Fibroblast of lung (primary cell): ENCODE results near the gene LSM2. TPM values are rescaled to one million over a fixed set of nuclear protein-coding genes. Genes with fewer than 3 reads are reported as not detected.
A peak's percentile ranks its signal among the peaks of the same experiment; 100 is the strongest.

Experiments used
- DNase-seq, 2 donors: peaks; one replicate each; pipeline versions ENCODE4 v3.0.0 to v3.0.0-alpha.2; 2010; ENCODE audit warnings: low read depth in 2 of 2
- H2AFZ ChIP-seq: 2 replicates; pipeline ENCODE4 v1.5.1; 2012; ENCODE audit warnings: low read length, control low read depth, inconsistent platforms
- H3K27ac ChIP-seq: 2 replicates; pipeline ENCODE4 v1.5.1; 2011; ENCODE audit warnings: low read length, control low read depth; ENCODE audit not compliant: insufficient read depth
- H3K27me3 ChIP-seq: 2 replicates; pipeline ENCODE4 v1.5.1; 2011; ENCODE audit warnings: mild to moderate bottlenecking, low read length; ENCODE audit not compliant: control insufficient read depth, insufficient read depth
- H3K36me3 ChIP-seq: 2 replicates; pipeline ENCODE4 v1.5.1; 2011; ENCODE audit warnings: low read length; ENCODE audit not compliant: control insufficient read depth, insufficient read depth
- H3K4me1 ChIP-seq: 2 replicates; pipeline ENCODE4 v1.5.1; 2011; ENCODE audit warnings: low read length; ENCODE audit not compliant: control insufficient read depth, insufficient read depth; ENCODE audit errors: extremely low read depth
- H3K4me2 ChIP-seq: 2 replicates; pipeline ENCODE4 v1.5.1; 2011; ENCODE audit warnings: low read length, control low read depth; ENCODE audit not compliant: insufficient read depth; ENCODE audit errors: extremely low read depth
- H3K4me3 ChIP-seq, 4 experiments: fragments of 200-600 bp in 1 of 4; sonication (generic) in 1 of 4; replicated peaks in 1 of 4; 2 replicates each; pipeline ENCODE4 v1.5.1; 2011 to 2016; ENCODE audit warnings: low read length in 4 of 4, low read depth in 3 of 4, mild to moderate bottlenecking in 3 of 4, control low read depth in 2 of 4, inconsistent platforms in 1 of 4, mixed read lengths in 1 of 4; ENCODE audit not compliant: insufficient read depth in 1 of 4; ENCODE audit errors: control extremely low read depth in 1 of 4
- H3K79me2 ChIP-seq: 2 replicates; pipeline ENCODE4 v1.5.1; 2012; ENCODE audit warnings: mild to moderate bottlenecking, low read length, inconsistent platforms; ENCODE audit not compliant: control insufficient read depth, insufficient read depth
- H3K9ac ChIP-seq: 2 replicates; pipeline ENCODE4 v1.5.1; 2011; ENCODE audit warnings: mild to moderate bottlenecking, low read length, control low read depth; ENCODE audit not compliant: insufficient read depth
- H3K9me3 ChIP-seq: 2 replicates; pipeline ENCODE4 v1.5.1; 2012; ENCODE audit warnings: low read depth, low read length; ENCODE audit not compliant: control insufficient read depth, insufficient read depth
- H4K20me1 ChIP-seq: 2 replicates; pipeline ENCODE4 v1.5.1; 2011; ENCODE audit warnings: low read length; ENCODE audit not compliant: control insufficient read depth, insufficient read depth; ENCODE audit errors: extremely low read depth
- CTCF ChIP-seq, 2 donors: IDR thresholded peaks in 1 of 2; conservative IDR thresholded peaks in 1 of 2; 1 replicate in 1 of 2; 2 replicates in 1 of 2; pipeline ENCODE4 v1.5.1; 2011 to 2012; ENCODE audit warnings: low read length in 2 of 2, control low read depth in 1 of 2, inconsistent platforms in 1 of 2, low read depth in 1 of 2, mild to moderate bottlenecking in 1 of 2
- EZH2 ChIP-seq: IDR thresholded peaks from 2 replicates; pipeline ENCODE4 v1.5.1; 2012; ENCODE audit warnings: low read length, control low read depth, mild to moderate bottlenecking; ENCODE audit errors: missing control alignments
- polyA plus RNA-seq, 2 donors: library from polyadenylated mRNA; depleted of rRNA in 1 of 2; stranded (reverse) in 1 of 2; unstranded in 1 of 2; fragments of >200 nt; gene quantifications; 2 replicates each; pipeline ENCODE4 v1.2.1, GENCODE V29; 2011 to 2012; ENCODE audit warnings: missing spikeins in 1 of 2
- total RNA-seq: library from RNA; depleted of rRNA; stranded (reverse); fragments of >200 nt; gene quantifications from 2 replicates; pipeline ENCODE4 v1.2.1, GENCODE V29; 2014

LSM2 gene
- total and polyA plus RNA-seq, 2 donors (not counting 1 experiment from before 2014, with no cell fraction given) = 24.3 to 34.7 TPM

GRCh38 chr6:31799781-31800180 is 7.0 kb downstream of the LSM2 start:
- Histone ChIP-seq H2AFZ (no peak overlapping the region), H3K4me1 (no peaks in the 10 kb centered on the region), H3K4me3 (no peak overlapping the region), H3K9me3 (no peaks in the 10 kb centered on the region), H3K79me2 (peaks cover 6% of the 10 kb centered on the region), H4K20me1 (no peaks in the 10 kb centered on the region), H3K4me2 (no peak overlapping the region), H3K27ac (no peak overlapping the region), H3K27me3 (no peaks in the 10 kb centered on the region), H3K9ac (no peak overlapping the region), H3K36me3 (no peaks in the 10 kb centered on the region)
- no peak for TF ChIP-seq CTCF (conservative IDR thresholded peaks at IDR 0.05 in 1 of 2, IDR thresholded peaks at IDR 0.05 in 1 of 2; ENCODE audit: low read depth in 1 of 2, low read length in 2 of 2)
- no peak for TF ChIP-seq EZH2
- peak in 1 of 2 donors; percentile 45 for DNase-seq

- Histone ChIP-seq H3K4me3 (no peak overlapping the region), H3K36me3 (no peaks in the 10 kb centered on the region), H4K20me1 (no peaks in the 10 kb centered on the region), H3K9me3 (no peaks in the 10 kb centered on the region), H3K79me2 (peaks cover 20% of the 10 kb centered on the region), H2AFZ (no peak overlapping the region), H3K9ac (no peak overlapping the region), H3K27ac (no peak overlapping the region), H3K27me3 (no peaks in the 10 kb centered on the region), H3K4me2 (no peak overlapping the region), H3K4me1 (no peaks in the 10 kb centered on the region)
- DNase-seq = no peak
- TF ChIP-seq CTCF (conservative IDR thresholded peaks at IDR 0.05 in 1 of 2, IDR thresholded peaks at IDR 0.05 in 1 of 2; ENCODE audit: low read depth in 1 of 2, low read length in 2 of 2) (no peak), EZH2 (no peak)
These were observed 9.2 kb downstream of the LSM2 start for GRCh38 chr6:31797588-31797987.

- Histone ChIP-seq H3K79me2 (peaks cover 20% of the 10 kb centered on the region), H3K4me1 (no peaks in the 10 kb centered on the region), H3K9ac (no peak overlapping the region), H3K4me2 (no peak overlapping the region), H3K9me3 (no peaks in the 10 kb centered on the region), H3K4me3 (no peak overlapping the region), H4K20me1 (no peaks in the 10 kb centered on the region), H2AFZ (no peak overlapping the region), H3K36me3 (peaks cover under 1% of the 10 kb centered on the region), H3K27me3 (no peaks in the 10 kb centered on the region), H3K27ac (no peak overlapping the region)
- no peak for DNase-seq
- TF ChIP-seq EZH2 (no peak), CTCF (conservative IDR thresholded peaks at IDR 0.05 in 1 of 2, IDR thresholded peaks at IDR 0.05 in 1 of 2; ENCODE audit: low read depth in 1 of 2, low read length in 2 of 2) (no peak)
These were observed 9.8 kb downstream of the LSM2 start for GRCh38 chr6:31796993-31797385.
